ENCODE data around the gene MESP2.

GRCh38 chr15:89815769-89816168, 39.6 kb downstream of the MESP2 start:
- TF ChIP-seq CTCF (conservative IDR thresholded peaks at IDR 0.05; ENCODE audit: low read length) (no peak), EZH2phosphoT487 (IDR thresholded peaks at IDR 0.05; ENCODE audit: borderline replicate concordance) (no peak)
